ENCODE measurements around the gene PPP1R26.

DNA sequence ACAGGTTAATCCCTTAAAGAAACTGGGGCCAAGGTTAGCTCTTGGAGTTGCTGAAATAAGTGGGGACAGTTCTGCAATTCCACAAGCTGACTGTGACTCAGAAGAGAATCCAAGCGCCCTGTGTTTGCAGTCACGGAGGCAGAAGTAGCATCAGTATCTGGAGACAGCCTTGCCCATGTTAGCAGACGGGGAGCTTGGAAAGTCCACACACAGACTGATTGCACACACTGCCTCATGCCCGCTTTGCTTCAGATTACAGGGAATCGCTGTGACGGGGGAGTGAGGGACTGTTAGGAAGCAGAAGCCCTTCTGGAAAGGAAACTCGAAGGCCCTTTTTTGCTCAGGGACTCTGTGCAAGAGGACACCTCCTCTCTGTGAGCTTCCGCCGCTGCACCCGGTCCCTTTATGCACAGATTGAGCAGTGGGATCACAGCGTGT is 30.9 kb upstream of the PPP1R26 start:
- TF ChIP-seq, protein P1, sequence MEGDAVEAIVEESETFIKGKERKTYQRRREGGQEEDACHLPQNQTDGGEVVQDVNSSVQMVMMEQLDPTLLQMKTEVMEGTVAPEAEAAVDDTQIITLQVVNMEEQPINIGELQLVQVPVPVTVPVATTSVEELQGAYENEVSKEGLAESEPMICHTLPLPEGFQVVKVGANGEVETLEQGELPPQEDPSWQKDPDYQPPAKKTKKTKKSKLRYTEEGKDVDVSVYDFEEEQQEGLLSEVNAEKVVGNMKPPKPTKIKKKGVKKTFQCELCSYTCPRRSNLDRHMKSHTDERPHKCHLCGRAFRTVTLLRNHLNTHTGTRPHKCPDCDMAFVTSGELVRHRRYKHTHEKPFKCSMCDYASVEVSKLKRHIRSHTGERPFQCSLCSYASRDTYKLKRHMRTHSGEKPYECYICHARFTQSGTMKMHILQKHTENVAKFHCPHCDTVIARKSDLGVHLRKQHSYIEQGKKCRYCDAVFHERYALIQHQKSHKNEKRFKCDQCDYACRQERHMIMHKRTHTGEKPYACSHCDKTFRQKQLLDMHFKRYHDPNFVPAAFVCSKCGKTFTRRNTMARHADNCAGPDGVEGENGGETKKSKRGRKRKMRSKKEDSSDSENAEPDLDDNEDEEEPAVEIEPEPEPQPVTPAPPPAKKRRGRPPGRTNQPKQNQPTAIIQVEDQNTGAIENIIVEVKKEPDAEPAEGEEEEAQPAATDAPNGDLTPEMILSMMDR (IDR thresholded peaks at IDR 0.05): no peak
- no peak for TF ChIP-seq EZH2phosphoT487 (IDR thresholded peaks at IDR 0.05)
